AG04450 (cell line): ENCODE data around the gene TNFSF13. TPM values are rescaled to one million over a fixed set of nuclear protein-coding genes. Genes with fewer than 3 reads are reported as not detected.
A peak's percentile ranks its signal among the peaks of the same experiment; 100 is the strongest.

ENCODE experiments used
- CTCF ChIA-PET: fragments of 300-600, 350-600 bp; formaldehyde crosslinking; extraction: SDS; loops from one replicate; lab custom pipeline; 2022; ENCODE audit warnings: antibody characterized with exemption, inconsistent platforms; lab: Charles Lee
- POLR2A ChIA-PET: fragments of 350-600 bp; formaldehyde crosslinking; extraction: SDS; loops from one replicate; lab custom pipeline; 2021; ENCODE audit warnings: antibody characterized with exemption, inconsistent platforms; lab: Yijun Ruan, JAX
- DNase-seq: peaks from one replicate; pipeline ENCODE4 v3.0.0-alpha.2; 2011; ENCODE audit warnings: low read depth, low spot score
- H3K27ac ChIP-seq: one replicate; pipeline ENCODE4 v1.5.1; 2012; ENCODE audit warnings: low read depth, low read length, control low read depth
- H3K27me3 ChIP-seq: one replicate; pipeline ENCODE4 v1.6.0; 2012; ENCODE audit warnings: low read length; ENCODE audit not compliant: control insufficient read depth, insufficient read depth
- H3K4me3 ChIP-seq: 2 replicates; pipeline ENCODE4 v1.5.1; 2011; ENCODE audit warnings: mild to moderate bottlenecking, low read depth, low read length, control low read depth
- H3K9me3 ChIP-seq: 2 replicates; pipeline ENCODE4 v1.5.1; 2012; ENCODE audit warnings: low read length; ENCODE audit not compliant: control insufficient read depth, insufficient read depth
- polyA plus RNA-seq: library from polyadenylated mRNA; depleted of rRNA; stranded (reverse); fragments of >200 nt; gene quantifications from 2 replicates; pipeline ENCODE4 v1.2.3, GENCODE V29; 2011
- TF ChIP-seq, protein P1 (sequence below): IDR thresholded peaks from 2 replicates; pipeline ENCODE4 v1.5.1; 2011; ENCODE audit warnings: low read depth, low read length, control low read depth, inconsistent platforms

Gene TNFSF13
- polyA plus RNA-seq, 1 experiment: 0.83 TPM

DNA sequence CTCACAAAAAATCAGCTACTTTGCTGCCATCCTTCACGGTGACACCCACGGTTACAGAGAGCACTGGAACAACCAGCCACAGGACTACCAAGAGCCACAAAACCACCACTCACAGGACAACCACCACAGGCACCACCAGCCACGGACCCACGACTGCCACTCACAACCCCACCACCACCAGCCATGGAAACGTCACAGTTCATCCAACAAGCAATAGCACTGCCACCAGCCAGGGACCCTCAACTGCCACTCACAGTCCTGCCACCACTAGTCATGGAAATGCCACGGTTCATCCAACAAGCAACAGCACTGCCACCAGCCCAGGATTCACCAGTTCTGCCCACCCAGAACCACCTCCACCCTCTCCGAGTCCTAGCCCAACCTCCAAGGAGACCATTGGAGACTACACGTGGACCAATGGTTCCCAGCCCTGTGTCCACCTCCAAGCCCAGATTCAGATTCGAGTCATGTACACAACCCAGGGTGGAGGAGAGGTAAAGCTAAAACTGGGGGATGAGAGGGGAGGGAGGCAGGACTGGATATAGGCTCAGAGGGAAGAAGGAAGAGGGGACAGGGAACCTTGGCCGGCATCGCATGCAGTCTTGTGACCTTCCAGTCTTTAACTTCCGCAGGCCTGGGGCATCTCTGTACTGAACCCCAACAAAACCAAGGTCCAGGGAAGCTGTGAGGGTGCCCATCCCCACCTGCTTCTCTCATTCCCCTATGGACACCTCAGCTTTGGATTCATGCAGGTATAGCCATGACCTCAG is 21.5 kb downstream of the TNFSF13 start:
- Histone ChIP-seq H3K4me3 (peak overlapping the region; percentile 29), H3K27ac (peak overlapping the region; percentile 89), H3K9me3 (peaks cover 8% of the 10 kb centered on the region; the same call in 1 of the 2 replicates), H3K27me3 (no peaks in the 10 kb centered on the region)
- DNase-seq: no peak
- ChIA-PET POLR2A (interaction anchor here (0.9 to 3.2 kb wide), 6 partner anchors 7 to 176 kb away, joined by 3 to 22 read pairs (median 4); partner anchors contain the start of genes SENP3, SOX15, TP53 and WRAP53), CTCF (interaction anchor here (1.5 to 1.9 kb wide), 2 partner anchors 9 to 19 kb away, joined by 4 to 8 read pairs; no protein-coding TSS in a partner anchor)
- TF ChIP-seq, protein P1, sequence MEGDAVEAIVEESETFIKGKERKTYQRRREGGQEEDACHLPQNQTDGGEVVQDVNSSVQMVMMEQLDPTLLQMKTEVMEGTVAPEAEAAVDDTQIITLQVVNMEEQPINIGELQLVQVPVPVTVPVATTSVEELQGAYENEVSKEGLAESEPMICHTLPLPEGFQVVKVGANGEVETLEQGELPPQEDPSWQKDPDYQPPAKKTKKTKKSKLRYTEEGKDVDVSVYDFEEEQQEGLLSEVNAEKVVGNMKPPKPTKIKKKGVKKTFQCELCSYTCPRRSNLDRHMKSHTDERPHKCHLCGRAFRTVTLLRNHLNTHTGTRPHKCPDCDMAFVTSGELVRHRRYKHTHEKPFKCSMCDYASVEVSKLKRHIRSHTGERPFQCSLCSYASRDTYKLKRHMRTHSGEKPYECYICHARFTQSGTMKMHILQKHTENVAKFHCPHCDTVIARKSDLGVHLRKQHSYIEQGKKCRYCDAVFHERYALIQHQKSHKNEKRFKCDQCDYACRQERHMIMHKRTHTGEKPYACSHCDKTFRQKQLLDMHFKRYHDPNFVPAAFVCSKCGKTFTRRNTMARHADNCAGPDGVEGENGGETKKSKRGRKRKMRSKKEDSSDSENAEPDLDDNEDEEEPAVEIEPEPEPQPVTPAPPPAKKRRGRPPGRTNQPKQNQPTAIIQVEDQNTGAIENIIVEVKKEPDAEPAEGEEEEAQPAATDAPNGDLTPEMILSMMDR: no peak

DNA sequence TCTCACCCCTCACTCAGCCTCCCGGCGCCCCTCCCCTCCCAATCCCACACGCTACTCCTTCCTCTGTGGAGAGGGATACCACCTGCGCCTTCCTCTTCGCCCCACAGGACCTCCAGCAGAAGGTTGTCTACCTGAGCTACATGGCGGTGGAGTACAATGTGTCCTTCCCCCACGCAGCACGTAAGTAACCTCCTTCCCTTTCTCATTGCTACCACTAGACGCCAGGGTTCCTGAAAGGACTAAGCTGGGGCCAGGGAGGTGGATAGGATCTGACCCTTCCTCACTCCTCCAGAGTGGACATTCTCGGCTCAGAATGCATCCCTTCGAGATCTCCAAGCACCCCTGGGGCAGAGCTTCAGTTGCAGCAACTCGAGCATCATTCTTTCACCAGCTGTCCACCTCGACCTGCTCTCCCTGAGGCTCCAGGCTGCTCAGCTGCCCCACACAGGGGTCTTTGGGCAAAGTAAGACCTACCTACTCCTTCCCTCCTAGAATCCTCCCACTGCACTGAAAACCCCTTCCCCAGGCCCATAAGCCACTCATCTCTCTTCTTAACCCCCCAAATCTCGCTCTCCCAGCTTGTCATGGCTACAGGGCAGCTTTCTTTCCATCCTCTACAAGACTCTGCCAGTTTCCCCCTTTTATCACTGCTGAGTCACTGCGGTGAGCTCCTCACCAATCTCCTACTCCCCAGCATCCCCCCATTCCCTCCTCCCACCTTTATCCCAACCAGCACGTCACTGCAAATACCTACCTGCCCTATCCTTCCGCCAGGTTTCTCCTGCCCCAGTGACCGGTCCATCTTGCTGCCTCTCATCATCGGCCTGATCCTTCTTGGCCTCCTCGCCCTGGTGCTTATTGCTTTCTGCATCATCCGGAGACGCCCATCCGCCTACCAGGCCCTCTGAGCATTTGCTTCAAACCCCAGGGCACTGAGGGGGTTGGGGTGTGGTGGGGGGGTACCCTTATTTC is 22.3 kb downstream of the TNFSF13 start:
- CTCF ChIA-PET: interaction anchor here (1.0 to 1.9 kb wide), 2 partner anchors 8 kb away, joined by 5 to 8 read pairs; no protein-coding TSS in a partner anchor
- POLR2A ChIA-PET: interaction anchor here (0.7 to 3.2 kb wide), 2 partner anchors 8 to 106 kb away, joined by 4 to 17 read pairs; partner anchors contain the start of genes TP53 and WRAP53
- no peaks in the 10 kb centered on the region for H3K27me3 ChIP-seq
- H3K27ac ChIP-seq: no peak overlapping the region
- TF ChIP-seq, protein P1: no peak
- H3K4me3 ChIP-seq: no peak overlapping the region
- no peak for DNase-seq
- H3K9me3 ChIP-seq: peaks cover 8% of the 10 kb centered on the region; the same call in 1 of the 2 replicates

DNA sequence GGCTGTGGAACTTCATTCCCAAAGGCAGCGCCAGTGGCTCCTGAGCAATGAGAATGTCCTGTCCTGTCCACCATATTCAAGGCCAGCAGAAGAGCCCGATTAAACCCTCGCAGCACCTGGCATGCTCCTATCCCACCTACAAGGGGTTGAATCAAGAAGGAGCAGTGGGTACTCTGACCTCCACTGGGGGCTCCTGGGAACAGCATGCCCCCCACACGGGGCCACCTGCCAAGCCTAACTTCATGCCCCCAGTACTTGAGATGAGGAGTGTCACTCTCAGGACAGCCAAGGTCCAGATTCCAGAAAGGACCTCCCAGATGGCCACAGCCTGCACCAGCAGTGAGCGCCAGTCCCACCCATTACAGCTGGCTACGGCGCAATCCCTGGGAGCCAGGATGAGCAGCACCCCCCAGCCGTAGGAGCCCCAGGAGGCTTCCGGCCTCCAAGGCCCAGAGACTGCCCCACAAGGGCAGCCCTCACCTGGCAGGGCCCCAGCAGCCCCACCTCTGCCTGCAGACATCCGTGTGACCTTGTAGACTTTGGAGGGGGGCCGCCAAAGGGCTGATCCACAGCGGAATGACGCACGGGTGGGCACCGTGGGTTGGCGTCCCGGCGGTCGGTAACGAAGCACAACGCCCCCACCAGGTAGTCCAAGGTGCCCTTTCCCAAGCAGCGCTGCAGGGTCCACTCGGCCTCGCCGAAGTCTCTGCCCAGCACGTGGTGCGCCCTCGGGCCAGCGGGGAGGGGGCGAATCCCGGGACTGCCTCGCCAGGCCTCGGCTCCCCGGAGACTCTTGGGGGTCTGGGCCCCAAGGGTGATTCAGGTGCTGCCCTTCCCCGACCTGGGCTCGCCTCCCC is 24.1 kb downstream of the TNFSF13 start:
- H3K27ac ChIP-seq: peak overlapping the region; percentile 97
- CTCF ChIA-PET: interaction anchor here (1.0 kb wide), 1 partner anchor 22 kb away, joined by 7 read pairs; the partner anchor contains the start of gene SENP3
- POLR2A ChIA-PET: interaction anchor here (0.5 to 2.2 kb wide), 5 partner anchors 9 to 276 kb away, joined by 3 to 44 read pairs (median 4); partner anchors contain the start of genes NEURL4, SAT2 and TP53
- no peak for DNase-seq
- peak overlapping the region; percentile 92 for H3K4me3 ChIP-seq
- TF ChIP-seq, protein P1: no peak
- peaks cover 8% of the 10 kb centered on the region; the same call in 1 of the 2 replicates for H3K9me3 ChIP-seq
- H3K27me3 ChIP-seq: no peaks in the 10 kb centered on the region

DNA sequence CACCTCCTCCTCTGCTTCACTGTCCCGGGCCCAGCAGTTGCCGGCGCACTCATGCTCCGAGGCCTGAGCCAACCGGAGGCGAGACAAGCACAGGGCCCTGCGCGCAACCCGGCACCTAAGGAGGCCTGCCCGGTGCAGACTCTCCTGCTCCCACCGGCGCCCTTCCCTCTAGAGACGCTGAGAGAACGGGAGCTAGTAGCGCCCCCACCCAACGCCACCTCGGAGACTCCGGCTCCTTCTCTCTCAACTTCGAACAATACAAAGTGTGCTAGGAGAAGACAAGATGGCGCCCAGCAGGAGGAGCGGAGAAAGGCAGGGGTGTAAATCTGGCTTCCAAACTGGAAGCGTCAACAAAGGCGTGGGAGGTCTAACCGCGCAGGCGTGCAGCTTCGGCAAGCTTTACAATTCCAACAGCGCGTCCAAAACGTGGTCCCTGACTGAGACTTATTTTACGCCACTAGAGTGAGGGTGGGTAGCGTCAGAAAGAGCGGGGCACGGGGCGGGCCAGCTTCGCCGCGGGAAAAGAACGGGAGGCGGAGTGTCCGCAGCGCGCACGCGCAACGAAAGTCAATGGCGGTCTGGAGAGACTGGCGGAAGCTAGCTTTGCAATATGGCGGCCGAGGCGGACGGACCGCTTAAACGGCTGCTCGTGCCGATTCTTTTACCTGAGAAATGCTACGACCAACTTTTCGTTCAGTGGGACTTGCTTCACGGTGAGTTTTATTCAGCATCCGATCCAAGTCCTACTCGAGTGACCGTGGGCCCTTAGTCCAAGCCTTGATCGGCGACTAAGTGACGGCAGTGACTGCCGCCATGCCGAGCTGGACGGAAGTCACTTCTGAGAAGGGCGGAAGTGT is 24.9 kb downstream of the TNFSF13 start, which contains the start of gene MPDU1:
Gene MPDU1, plus strand, starts transcription at position 600 of the 857 bp plus-strand sequence. Its CDS starts 11 bp downstream, at position 611.
- CTCF ChIA-PET: interaction anchor here (1.0 kb wide), 2 partner anchors 23 to 104 kb away, joined by 4 to 7 read pairs; partner anchors contain the start of genes SENP3 and TP53

More for the DNA sequence above, 24.9 kb downstream of the TNFSF13 start, which contains the start of gene MPDU1:
- DNase-seq: peak; percentile 92
- POLR2A ChIA-PET: interaction anchor here (0.5 to 2.2 kb wide), 8 partner anchors 10 to 277 kb away, joined by 3 to 44 read pairs (median 4); partner anchors contain the start of genes NEURL4, SAT2 and TP53
- H3K27ac ChIP-seq: peak within 1 kb of the TSS; percentile 97
- peak within 1 kb of the TSS; percentile 92 for H3K4me3 ChIP-seq
- H3K27me3 ChIP-seq: no peaks in the 10 kb centered on the region
- TF ChIP-seq, protein P1: no peak; the same call in 1 of the 2 replicates
- peaks cover 8% of the 10 kb centered on the region; the same call in 1 of the 2 replicates for H3K9me3 ChIP-seq
